Measurements from ENCODE around the gene TMEFF2. TPM values are rescaled to one million over a fixed set of nuclear protein-coding genes. Genes with fewer than 3 reads are reported as not detected.

Gene TMEFF2
- total RNA-seq, 1 donor: under 0.01 TPM

- H2AFZ ChIP-seq (ENCODE audit: low read length): no peak overlapping the region
Observed at GRCh38 chr2:192184349-192184748, 10.4 kb downstream of the TMEFF2 start.

GRCh38 chr2:192183296-192183695, 11.4 kb downstream of the TMEFF2 start:
- Histone ChIP-seq H4K20me1 (ENCODE audit: insufficient read depth, low read length) (no peaks in the 10 kb centered on the region), H3K4me1 (ENCODE audit: insufficient read depth, low read length) (no peaks in the 10 kb centered on the region), H3K4me2 (ENCODE audit: insufficient read depth, low read length) (no peak overlapping the region), H3K27me3 (ENCODE audit: insufficient read depth, low read length) (peaks cover 22% of the 10 kb centered on the region), H3K79me2 (ENCODE audit: insufficient read depth, low read length) (no peaks in the 10 kb centered on the region), H3K27ac (ENCODE audit: low read depth, low read length) (no peak overlapping the region), H2AFZ (ENCODE audit: low read length) (no peak overlapping the region), H3K9me3 (ENCODE audit: low read depth, low read length) (no peaks in the 10 kb centered on the region), H3K36me3 (ENCODE audit: insufficient read depth, low read length) (no peaks in the 10 kb centered on the region), H3K4me3 (ENCODE audit: insufficient read depth, low read length) (no peak overlapping the region)
- no peak for DNase-seq (ENCODE audit: insufficient read length, low spot score, missing footprints)
- no peak for TF ChIP-seq CTCF (IDR thresholded peaks at IDR 0.05; ENCODE audit: extremely low read depth, low read depth, low read length)

More at GRCh38 chr2:192184349-192184748, 10.4 kb downstream of the TMEFF2 start:
- Histone ChIP-seq H3K27ac (ENCODE audit: low read depth, low read length) (no peak overlapping the region), H3K79me2 (ENCODE audit: insufficient read depth, low read length) (no peaks in the 10 kb centered on the region), H3K4me1 (ENCODE audit: insufficient read depth, low read length) (no peaks in the 10 kb centered on the region), H3K4me2 (ENCODE audit: insufficient read depth, low read length) (no peak overlapping the region), H3K36me3 (ENCODE audit: insufficient read depth, low read length) (no peaks in the 10 kb centered on the region), H3K4me3 (ENCODE audit: insufficient read depth, low read length) (no peak overlapping the region), H3K9me3 (ENCODE audit: low read depth, low read length) (no peaks in the 10 kb centered on the region), H4K20me1 (ENCODE audit: insufficient read depth, low read length) (no peaks in the 10 kb centered on the region), H3K27me3 (ENCODE audit: insufficient read depth, low read length) (peaks cover 22% of the 10 kb centered on the region)
- no peak for TF ChIP-seq CTCF (IDR thresholded peaks at IDR 0.05; ENCODE audit: extremely low read depth, low read depth, low read length)
- DNase-seq (ENCODE audit: insufficient read length, low spot score, missing footprints): no peak

- no peaks in the 10 kb centered on the region for H4K20me1 ChIP-seq (ENCODE audit: insufficient read depth, low read length)
- no peak overlapping the region for H3K4me2 ChIP-seq (ENCODE audit: insufficient read depth, low read length)
- no peak for TF ChIP-seq CTCF (IDR thresholded peaks at IDR 0.05; ENCODE audit: extremely low read depth, low read depth, low read length)
- H3K4me3 ChIP-seq (ENCODE audit: insufficient read depth, low read length): no peak overlapping the region
- H3K27me3 ChIP-seq (ENCODE audit: insufficient read depth, low read length): peaks cover 12% of the 10 kb centered on the region
- no peak overlapping the region for H3K27ac ChIP-seq (ENCODE audit: low read depth, low read length)
- H3K4me1 ChIP-seq (ENCODE audit: insufficient read depth, low read length): peaks cover 4% of the 10 kb centered on the region
- no peaks in the 10 kb centered on the region for H3K9me3 ChIP-seq (ENCODE audit: low read depth, low read length)
- no peaks in the 10 kb centered on the region for H3K79me2 ChIP-seq (ENCODE audit: insufficient read depth, low read length)
- DNase-seq (ENCODE audit: insufficient read length, low spot score, missing footprints): no peak
- no peaks in the 10 kb centered on the region for H3K36me3 ChIP-seq (ENCODE audit: insufficient read depth, low read length)
- no peak overlapping the region for H2AFZ ChIP-seq (ENCODE audit: low read length)
Observed at GRCh38 chr2:192166946-192167345, 27.8 kb downstream of the TMEFF2 start.

GRCh38 chr2:192165842-192166241, 28.9 kb downstream of the TMEFF2 start:
- TF ChIP-seq CTCF (IDR thresholded peaks at IDR 0.05; ENCODE audit: extremely low read depth, low read depth, low read length): no peak
- no peak overlapping the region for H3K4me2 ChIP-seq (ENCODE audit: insufficient read depth, low read length)

More at GRCh38 chr2:192165842-192166241, 28.9 kb downstream of the TMEFF2 start:
- DNase-seq (ENCODE audit: insufficient read length, low spot score, missing footprints): no peak
- Histone ChIP-seq H2AFZ (ENCODE audit: low read length) (no peak overlapping the region), H3K27ac (ENCODE audit: low read depth, low read length) (no peak overlapping the region), H3K79me2 (ENCODE audit: insufficient read depth, low read length) (no peaks in the 10 kb centered on the region), H3K4me3 (ENCODE audit: insufficient read depth, low read length) (no peak overlapping the region), H4K20me1 (ENCODE audit: insufficient read depth, low read length) (no peaks in the 10 kb centered on the region), H3K9me3 (ENCODE audit: low read depth, low read length) (no peaks in the 10 kb centered on the region), H3K27me3 (ENCODE audit: insufficient read depth, low read length) (peaks cover 9% of the 10 kb centered on the region), H3K36me3 (ENCODE audit: insufficient read depth, low read length) (no peaks in the 10 kb centered on the region), H3K4me1 (ENCODE audit: insufficient read depth, low read length) (peaks cover 5% of the 10 kb centered on the region)

All from osteoblast (primary cell).